Activated CD4-positive, CD25-positive, alpha-beta regulatory T cell (primary cell): ENCODE data around the gene HMCN2.

ENCODE experiments used
- DNase-seq, 4 experiments: peaks; one replicate each; lab custom pipeline; 2025; lab: John Stamatoyannopoulos, UW

Gene HMCN2

DNA sequence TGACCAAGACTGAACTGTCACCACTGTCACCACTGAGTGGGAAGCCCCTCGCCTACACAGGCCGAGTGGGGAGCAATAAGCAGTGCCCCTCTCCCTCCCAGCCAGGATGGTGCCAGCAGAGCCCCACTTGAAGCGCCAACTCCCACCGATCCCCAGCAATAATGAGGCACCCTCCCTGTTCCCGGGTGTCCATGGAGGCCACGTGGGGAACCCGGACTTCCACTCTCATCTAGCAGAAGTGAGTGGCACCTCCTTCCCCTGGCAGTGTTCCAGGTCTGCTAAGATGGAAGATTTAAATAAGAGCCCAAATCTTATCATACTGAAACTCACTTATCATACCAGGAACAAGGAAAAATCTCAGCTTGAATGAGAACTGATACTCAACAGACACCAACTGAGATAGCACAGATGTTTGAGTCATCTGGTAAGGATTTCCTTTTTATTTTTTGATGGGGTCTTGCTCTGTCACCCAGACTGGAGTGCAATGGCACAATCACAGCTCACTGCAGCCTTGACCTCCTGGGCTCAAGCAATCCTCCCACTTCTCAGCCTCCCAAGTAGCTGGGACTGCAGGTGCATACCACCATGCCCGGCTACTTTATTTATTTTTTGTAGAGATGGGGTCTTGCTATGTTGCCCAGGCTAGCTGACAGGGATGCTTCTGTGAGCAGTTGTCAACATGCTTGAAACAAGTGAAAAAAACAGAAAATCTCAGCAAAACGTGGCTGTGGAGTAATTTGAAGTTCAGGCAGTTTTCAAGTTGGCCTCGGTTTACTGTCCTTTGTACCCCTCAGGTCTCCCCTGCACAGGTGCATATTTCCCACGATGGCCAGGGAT, 149.6 kb downstream of the HMCN2 start:
- DNase-seq, result no peak

DNA sequence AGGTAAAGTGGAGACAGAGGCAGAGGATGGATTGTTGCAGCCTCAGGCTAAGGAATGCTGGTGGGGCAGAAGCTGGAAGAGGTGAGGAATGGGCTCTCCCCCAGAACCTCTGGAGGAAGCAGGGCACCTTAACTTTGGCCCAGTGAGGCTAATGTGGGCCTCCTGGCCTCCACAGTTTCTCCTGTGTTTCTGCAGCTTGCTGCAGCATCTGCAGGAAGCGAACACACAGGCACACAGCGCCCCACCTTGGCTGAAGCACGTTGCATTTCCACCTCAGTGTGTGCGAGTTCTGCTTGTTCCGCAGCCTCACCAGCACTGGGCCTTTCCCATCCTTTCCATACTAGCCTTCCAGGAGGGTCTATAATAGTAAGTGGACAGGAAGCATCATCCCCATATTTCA, 152.0 kb downstream of the HMCN2 start:
- DNase-seq, result no peak

DNA sequence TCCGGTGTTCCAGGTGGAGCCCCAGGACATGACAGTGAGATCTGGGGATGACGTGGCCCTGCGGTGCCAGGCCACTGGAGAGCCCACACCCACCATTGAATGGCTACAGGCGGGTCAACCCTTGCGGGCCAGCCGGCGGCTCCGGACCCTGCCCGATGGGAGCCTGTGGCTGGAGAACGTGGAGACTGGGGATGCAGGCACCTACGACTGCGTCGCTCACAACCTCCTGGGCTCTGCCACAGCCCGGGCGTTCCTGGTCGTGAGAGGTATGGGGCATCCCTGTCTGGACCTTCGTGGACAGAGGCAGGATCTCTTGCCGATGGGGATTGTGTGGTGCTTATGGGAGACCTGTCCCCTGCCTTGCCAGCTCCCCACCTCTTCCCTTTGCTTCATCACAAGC, 153.2 kb downstream of the HMCN2 start:
- no peak for DNase-seq

DNA sequence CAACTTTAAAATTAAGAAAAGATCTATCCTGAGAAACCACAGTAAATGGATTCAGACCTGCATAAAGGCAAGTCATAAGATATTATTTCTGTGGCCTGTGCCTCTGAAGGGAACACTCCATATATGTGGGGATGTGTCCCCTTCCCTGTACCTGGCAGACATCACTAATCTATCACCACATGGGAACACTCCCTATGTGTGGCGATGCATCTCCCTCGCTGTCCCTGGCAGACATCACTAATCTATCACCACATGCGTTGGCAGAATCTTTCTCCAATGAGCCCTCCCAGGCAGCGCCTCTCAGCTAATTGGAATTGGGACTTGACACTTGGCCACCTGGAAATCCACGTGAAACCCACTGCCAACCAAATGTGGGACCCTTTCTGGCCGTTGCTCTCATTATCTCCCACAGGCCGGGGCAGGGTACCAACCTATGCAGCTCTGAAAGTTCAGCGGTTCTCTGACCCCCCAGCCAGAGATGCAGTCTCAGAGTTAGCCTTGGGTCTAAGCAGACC, 154.0 kb downstream of the HMCN2 start:
- no peak for DNase-seq

DNA sequence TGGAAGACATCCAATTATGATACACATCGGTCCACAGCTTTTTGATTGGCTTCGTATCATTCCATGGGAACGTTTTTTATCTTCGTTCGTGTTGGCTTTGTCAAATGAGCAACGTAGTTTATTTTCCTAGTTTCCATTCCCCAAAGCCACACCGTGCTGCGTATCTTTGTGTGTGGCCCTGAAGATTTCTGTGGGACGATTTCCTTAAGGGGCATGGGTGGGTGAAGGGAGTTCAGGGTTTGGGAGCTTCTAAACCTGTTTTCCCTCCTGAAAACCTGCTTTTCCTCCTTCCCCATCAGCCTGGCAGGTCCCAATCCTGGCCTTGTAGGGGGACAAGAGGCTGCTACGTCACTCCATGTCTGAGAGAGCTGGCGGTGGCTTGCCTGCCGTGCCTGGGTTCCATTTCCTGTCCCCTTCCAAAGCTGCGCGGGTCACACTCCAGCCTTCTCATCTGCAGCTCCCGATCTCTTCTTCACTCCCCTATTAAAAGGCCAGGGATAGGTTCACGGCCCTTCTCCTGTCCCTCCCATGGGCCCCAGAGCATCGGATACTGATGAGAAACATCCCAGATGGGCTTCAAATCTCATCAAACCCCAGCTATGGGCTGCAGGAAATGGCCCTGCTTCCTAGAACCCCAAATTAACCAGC, 155.7 kb downstream of the HMCN2 start:
- DNase-seq, result no peak

DNA sequence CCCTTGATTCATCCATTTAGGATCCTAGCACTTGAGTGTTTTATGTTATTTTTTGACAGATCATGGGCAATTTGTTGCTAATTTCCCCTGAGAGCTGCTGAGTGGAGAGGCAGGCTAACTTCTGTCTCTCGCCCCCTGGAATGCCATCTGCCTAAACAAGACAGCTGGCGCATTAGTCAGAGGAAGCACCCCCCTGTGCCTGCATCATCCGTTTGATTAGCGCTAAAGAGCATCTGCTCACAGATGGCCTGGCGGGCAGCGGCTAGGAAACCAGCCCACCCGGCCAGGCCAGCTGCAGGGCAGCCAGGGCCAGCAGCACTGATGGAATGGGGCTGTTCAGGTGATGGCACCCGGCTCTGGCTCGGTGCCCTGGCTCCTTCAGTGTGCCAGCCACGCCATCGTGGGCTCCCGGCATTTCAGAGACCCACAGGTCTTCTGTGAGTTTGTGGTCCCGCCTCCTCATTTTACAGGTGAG, 156.3 kb downstream of the HMCN2 start:
- no peak for DNase-seq

DNA sequence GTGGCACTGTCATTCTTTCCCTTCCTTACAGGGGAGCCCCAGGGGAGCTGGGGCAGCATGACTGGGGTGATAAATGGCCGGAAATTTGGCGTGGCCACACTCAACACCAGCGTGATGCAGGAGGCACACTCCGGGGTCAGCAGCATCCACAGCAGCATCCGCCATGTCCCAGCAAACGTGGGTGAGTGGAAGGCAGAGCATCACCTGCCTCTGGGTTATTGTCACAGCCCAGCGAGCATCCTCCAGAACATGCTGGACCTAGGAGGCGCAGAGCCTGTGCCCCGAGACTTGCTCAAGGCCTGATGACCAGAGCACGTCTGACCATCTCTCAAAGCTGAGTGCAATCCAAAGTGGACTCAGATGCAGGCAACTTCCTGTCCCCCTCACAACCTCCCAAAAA, 157.0 kb downstream of the HMCN2 start:
- DNase-seq, result no peak

DNA sequence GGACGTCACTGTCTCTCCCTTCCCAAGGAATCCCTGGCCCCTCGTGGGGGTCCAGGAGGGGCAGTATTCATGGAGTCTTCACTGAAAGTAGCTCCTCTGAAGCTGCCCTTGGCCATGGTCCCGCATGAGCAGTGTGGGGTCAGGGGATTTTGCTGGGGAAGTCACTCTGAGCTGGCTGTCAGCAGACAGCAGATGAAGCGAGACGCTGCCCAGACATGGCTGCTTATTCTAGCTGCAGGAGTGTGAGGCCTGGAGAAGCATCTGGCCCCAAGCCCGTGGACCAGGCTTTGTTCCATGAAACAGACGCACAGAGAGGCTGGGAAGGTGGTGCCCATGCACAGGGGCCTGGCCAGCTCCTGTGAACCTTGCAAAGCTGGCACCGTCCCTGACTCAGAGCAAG, 157.7 kb downstream of the HMCN2 start:
- DNase-seq, result no peak

DNA sequence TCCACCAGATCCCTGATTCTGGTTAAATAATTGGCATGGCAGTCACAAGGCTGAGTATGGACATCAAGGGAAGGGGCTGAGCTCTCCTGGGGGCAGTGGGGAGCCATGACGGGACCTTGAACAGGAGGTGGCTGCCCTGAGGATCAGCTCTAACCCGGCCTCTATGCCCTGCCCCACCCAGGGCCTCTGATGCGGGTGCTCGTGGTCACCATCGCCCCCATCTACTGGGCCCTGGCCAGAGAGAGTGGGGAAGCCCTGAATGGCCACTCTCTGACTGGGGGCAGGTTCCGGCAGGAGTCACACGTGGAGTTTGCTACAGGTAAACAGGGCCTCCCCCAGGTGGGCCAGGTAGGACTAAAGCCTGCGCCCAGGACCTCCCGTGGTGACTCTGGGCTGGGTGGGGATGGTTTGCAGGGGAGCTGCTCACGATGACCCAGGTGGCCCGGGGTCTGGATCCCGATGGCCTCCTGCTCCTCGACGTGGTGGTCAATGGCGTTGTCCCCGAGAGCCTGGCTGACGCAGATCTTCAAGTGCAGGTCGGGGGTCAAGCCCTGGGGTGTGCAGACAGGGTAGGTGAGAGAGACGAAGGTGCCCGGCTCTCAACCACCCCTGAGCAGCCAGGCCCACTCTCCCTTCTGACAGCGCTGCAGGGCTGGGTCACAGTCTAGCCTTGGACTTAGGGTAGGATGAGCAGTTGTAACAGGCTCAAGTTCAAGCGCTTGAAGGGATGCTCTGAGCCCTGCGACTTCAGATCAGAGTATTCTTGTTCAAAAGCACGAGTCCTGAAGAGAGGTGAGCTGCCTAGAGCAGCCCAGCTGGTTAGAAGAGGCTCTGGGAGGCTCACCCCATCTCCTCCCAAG, 159.3 kb downstream of the HMCN2 start:
- no peak for DNase-seq

DNA sequence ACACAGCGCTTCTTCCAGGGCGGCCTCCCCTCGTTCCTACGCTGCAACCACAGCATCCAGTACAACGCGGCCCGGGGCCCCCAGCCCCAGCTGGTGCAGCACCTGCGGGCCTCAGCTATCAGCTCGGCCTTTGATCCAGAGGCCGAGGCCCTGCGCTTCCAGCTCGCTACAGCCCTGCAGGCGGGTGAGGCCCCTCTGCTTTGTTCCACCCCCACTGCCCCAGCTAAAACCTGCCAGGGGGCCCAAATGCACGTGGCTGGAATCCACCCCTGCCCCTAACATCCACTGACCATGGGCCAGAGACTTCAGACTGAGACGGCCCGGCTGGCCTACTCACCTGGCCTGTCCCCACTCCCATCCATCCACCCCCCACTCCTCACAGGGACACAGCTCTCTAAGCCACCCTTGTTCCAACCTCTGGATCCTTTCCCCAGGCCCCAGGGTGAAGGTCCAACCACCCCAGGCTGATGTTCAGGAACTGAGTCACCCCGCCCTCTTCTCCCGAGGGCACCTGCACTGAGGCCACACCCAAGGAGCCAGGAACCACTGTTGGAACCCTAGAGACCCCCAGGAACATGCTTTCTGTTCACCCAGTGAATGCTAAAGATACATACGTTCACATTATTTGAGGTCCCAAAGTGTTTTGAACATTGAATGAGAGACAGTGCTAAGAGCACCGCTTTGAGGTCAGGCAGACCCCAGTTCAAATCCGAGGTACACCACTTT, 160.3 kb downstream of the HMCN2 start:
- no peak for DNase-seq

DNA sequence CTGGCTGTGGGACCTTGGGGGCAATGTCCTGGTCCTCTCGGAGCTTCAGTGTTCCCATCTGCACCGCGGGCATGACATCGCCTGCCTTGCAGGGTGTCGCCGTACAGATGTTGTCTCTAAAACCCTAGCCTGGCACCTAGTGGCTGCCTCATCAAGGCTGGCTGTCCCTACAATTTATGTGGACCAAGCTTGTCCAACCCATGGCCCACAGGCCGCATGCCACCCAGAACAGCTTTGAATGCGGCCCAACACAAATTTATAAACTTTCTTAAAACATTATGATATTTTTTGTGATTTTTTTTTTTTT, 160.9 kb downstream of the HMCN2 start:
- no peak for DNase-seq

DNA sequence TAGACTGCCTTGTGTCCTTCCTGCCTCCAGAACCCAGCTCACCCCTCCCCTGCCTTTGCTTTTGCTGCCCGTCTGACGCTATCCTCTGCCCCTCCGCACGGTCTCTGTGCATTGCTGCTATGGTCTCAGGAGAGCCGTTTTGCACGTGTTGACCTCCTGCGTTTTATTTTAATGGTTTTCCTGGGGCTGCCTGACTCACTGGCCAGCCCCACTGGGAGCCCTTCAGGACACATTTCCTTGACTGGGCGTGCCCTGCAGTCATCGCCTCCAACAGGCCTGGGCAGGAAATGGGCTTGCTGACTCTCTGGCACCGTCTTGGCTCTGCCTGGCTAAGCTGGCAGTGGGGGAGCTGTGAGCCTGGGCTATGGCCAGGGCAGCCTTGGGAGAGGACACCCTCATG, 161.3 kb downstream of the HMCN2 start:
- DNase-seq, result no peak

DNA sequence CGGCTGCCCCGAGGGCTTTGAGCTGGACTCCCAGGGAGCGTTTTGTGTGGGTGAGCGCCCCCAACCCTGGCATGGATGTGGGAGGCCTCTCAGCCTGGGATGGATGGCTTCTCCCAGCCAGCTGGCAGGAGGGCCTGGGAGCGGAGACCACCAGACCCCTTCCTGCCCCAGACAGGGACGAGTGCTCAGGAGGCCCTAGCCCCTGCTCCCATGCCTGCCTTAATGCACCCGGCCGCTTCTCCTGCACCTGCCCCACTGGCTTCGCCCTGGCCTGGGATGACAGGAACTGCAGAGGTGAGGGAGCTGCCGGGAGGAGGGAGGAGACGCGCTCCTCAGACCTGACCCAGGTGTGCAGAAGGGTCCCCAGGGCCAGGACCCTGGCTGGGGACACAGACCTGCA, 161.8 kb downstream of the HMCN2 start:
- DNase-seq, result no peak

DNA sequence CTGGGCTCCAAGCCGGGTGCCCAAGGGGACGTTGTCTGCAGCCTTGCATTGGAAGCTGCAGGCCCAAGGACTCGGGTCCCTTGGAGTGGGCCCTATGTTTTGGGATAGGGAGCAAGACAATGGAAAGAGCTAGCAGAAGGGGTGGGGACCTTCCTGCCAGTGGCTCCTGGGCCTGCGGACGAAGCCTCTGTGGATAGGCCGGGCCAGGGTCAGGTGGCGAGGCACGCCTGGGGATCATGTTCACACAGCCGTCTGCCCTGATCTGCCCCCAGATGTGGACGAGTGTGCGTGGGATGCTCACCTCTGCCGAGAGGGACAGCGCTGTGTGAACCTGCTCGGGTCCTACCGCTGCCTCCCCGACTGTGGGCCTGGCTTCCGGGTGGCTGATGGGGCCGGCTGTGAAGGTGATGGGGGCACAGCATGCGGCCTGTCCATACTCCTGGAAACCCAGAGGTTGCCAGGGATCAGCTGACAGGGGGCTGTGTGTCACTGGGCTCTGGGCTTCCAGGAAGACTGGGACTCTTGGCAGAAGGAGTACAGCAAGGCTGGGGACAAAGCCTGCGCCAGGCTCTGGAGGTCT, 162.6 kb downstream of the HMCN2 start:
- DNase-seq, result no peak

DNA sequence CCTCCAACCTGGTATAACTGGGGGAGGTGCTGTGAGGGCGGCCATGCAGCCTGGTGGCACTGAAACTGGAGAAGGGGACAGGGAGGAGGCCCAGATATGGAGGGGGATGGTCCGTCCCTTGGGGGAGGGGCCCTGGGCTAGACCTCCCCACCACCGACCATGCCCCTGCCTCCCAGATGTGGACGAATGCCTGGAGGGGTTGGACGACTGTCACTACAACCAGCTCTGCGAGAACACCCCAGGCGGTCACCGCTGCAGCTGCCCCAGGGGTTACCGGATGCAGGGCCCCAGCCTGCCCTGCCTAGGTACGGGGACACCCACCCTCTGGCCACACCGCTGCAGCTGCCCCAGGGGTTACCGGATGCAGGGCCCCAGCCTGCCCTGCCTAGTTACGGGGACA, 163.8 kb downstream of the HMCN2 start:
- no peak for DNase-seq

DNA sequence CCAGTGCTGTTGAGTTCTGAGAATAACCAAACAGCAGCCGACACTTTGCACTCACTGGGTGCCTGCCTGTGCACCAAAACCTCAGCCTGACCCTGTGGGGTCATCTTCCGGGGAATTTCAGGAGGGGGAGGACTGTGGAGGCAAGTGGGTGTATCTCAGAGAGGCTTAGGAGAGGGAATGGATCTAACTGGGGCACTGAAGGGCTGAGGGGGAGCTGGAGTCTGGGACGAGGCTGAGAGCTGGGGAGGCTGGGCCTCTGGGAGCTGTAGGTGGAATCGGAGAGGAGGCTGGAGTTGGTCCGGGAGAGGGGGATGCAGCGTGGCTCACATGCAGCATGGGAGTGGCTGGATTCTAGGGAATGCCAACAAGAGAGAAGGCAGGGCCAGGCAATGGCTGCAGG, 164.3 kb downstream of the HMCN2 start:
- DNase-seq, result no peak

DNA sequence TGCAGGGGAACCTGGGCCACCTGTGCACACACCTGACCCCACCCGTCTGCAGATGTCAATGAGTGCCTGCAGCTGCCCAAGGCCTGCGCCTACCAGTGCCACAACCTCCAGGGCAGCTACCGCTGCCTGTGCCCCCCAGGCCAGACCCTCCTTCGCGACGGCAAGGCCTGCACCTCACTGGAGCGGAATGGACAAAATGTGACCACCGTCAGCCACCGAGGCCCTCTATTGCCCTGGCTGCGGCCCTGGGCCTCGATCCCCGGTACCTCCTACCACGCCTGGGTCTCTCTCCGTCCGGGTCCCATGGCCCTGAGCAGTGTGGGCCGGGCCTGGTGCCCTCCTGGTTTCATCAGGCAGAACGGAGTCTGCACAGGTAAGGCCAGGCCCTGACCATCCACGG, 164.7 kb downstream of the HMCN2 start:
- DNase-seq, result no peak

DNA sequence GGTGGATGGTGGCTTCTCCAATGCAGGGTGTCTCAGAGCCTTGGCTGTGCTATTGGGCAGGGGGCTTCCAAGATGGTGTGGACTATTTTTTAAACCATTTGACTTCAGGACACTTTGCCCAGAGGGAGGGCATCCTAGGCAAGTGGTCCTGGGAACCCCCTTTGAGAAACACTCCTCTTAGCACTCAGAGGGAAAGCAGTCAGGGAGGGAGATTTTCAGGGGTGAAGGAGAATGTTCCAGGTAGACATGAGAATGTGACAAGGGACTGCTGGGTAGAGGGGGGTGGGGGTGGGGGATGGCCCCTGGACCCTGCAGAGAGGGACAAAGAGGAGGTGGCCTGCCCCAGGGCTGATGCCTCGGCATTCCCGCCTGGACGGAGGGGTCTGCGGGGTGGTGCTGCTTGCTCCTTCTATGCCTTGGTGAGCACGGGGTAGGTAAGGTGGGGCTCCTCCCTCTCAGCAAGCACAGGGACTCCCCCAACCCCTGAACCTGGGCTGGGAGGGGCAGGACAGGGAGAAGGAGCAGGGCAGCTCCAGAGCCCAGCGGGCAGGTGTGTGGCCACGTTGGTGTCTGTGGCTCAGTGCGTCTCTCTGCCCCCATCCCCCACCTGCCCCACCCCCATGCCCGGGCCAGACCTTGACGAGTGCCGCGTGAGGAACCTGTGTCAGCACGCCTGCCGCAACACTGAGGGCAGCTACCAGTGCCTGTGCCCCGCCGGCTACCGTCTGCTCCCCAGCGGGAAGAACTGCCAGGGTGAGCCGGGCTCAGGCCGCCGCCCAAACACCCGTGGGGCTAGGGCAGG, 165.4 kb downstream of the HMCN2 start:
- DNase-seq, result no peak

DNA sequence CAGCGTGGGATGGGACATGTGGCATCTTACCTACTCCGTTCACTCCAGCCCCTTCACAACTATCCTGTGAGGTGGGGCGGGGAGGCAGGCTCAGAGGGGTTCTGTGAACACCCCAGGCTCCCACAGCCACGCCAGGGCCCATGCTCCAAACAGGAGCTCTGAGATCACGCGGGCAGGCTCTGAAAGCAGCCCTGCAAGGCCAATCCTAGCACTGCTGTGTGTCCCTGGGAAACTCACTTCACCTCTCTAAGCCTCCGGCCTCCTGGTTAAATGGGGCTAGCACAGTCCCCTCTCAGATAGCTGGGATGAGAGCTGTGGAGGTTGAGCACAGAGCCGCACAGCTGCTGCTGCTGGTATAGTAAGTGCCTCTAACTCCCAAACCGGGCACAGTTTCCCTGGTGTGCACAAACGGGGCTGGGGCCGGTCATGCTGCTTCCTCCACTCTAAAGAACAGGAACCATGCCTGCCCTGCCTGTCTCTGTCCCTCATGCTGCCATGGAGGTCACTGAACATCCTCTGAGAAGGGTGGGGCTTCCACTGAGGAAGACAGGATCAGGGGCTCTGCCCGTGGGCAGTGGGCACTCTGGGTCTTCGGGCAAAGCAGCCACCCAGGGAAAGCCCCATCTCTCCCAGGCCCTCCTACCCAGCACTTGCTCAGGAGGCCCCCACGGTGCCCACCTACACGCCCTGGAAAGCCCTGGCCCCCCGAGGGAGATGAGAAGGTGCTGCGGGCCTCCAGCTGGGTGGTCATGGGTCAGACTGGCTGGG, 166.2 kb downstream of the HMCN2 start:
- no peak for DNase-seq

DNA sequence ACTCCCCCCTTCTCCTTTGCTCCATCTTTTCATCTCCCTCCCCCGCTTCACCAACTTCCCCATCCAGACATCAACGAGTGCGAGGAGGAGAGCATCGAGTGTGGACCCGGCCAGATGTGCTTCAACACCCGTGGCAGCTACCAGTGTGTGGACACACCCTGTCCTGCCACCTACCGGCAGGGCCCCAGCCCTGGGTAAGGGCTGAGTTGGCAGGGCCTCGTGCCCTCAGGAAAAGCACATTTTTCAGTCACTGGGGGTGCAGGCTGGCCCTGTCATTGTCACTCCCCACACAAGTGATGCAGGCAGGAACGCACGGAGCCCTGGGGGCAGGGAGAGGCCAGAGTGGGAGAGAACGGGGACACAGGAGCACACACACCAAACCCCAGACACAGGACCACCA, 166.8 kb downstream of the HMCN2 start:
- no peak for DNase-seq
